ENCODE results near the gene RPS2. TPM values are rescaled to one million over a fixed set of nuclear protein-coding genes. Genes with fewer than 3 reads are reported as not detected.

RPS2 gene
- total RNA-seq, 1 experiment from 2014 or later, result 5,018 TPM

GRCh38 chr16:1991135-1991551 is 26.5 kb upstream of the RPS2 start:
- DNase-seq, result peak; percentile 77
- H3K4me3 ChIP-seq (ENCODE audit: insufficient read depth, low read depth, low read length), result peak overlapping the region; percentile 66
- H3K27me3 ChIP-seq (ENCODE audit: control insufficient read depth, insufficient read depth, low read length), result peaks cover 26% of the 10 kb centered on the region
- H3K36me3 ChIP-seq (replicated peaks; ENCODE audit: control insufficient read depth, insufficient read depth, low read length), result peaks cover 1% of the 10 kb centered on the region

GRCh38 chr16:1990351-1991134 is 25.9 kb upstream of the RPS2 start:
- Histone ChIP-seq H3K36me3 (replicated peaks; ENCODE audit: control insufficient read depth, insufficient read depth, low read length) (peaks cover 5% of the 10 kb centered on the region), H3K4me3 (ENCODE audit: insufficient read depth, low read depth, low read length) (peak overlapping the region; percentile 66), H3K27me3 (ENCODE audit: control insufficient read depth, insufficient read depth, low read length) (peaks cover 26% of the 10 kb centered on the region)
- peak; percentile 96 for DNase-seq

- no peak for DNase-seq
- H3K27me3 ChIP-seq (ENCODE audit: control insufficient read depth, insufficient read depth, low read length), result peaks cover 26% of the 10 kb centered on the region
- peak overlapping the region; percentile 66 for H3K4me3 ChIP-seq (ENCODE audit: insufficient read depth, low read depth, low read length)
- peaks cover 6% of the 10 kb centered on the region for H3K36me3 ChIP-seq (replicated peaks; ENCODE audit: control insufficient read depth, insufficient read depth, low read length)
These were observed 25.4 kb upstream of the RPS2 start for GRCh38 chr16:1990101-1990350.

- Histone ChIP-seq H3K27me3 (ENCODE audit: control insufficient read depth, insufficient read depth, low read length) (peaks cover 26% of the 10 kb centered on the region), H3K36me3 (replicated peaks; ENCODE audit: control insufficient read depth, insufficient read depth, low read length) (peaks cover 6% of the 10 kb centered on the region), H3K4me3 (ENCODE audit: insufficient read depth, low read depth, low read length) (peak within 1 kb of the TSS; percentile 66)
- peak; percentile 92 for DNase-seq
These were observed 24.8 kb upstream of the RPS2 start, which contains the start of gene SYNGR3 for GRCh38 chr16:1989209-1990100. SYNGR3 (plus strand) TSS chr16:1989970; CDS start chr16:1990103, 133 bp downstream.

- DNase-seq, result no peak
- no peak overlapping the region for H3K4me3 ChIP-seq (ENCODE audit: insufficient read depth, low read depth, low read length)
- H3K36me3 ChIP-seq (replicated peaks; ENCODE audit: control insufficient read depth, insufficient read depth, low read length), result peaks cover 6% of the 10 kb centered on the region
- H3K27me3 ChIP-seq (ENCODE audit: control insufficient read depth, insufficient read depth, low read length), result peaks cover 41% of the 10 kb centered on the region
These were observed 22.6 kb upstream of the RPS2 start for GRCh38 chr16:1987198-1987597.

GRCh38 chr16:1985466-1986150 is 21.0 kb upstream of the RPS2 start:
- H3K4me3 ChIP-seq (ENCODE audit: insufficient read depth, low read depth, low read length), result no peak overlapping the region
- H3K27me3 ChIP-seq (ENCODE audit: control insufficient read depth, insufficient read depth, low read length), result peaks cover 44% of the 10 kb centered on the region
- no peak for DNase-seq
- peaks cover 6% of the 10 kb centered on the region for H3K36me3 ChIP-seq (replicated peaks; ENCODE audit: control insufficient read depth, insufficient read depth, low read length)

- Histone ChIP-seq H3K27me3 (ENCODE audit: control insufficient read depth, insufficient read depth, low read length) (peaks cover 52% of the 10 kb centered on the region), H3K36me3 (replicated peaks; ENCODE audit: control insufficient read depth, insufficient read depth, low read length) (peaks cover 6% of the 10 kb centered on the region), H3K4me3 (ENCODE audit: insufficient read depth, low read depth, low read length) (peak overlapping the region; percentile 68)
- DNase-seq, result peak; percentile 91
These were observed 20.0 kb upstream of the RPS2 start for GRCh38 chr16:1984347-1985225.

- peaks cover 47% of the 10 kb centered on the region for H3K27me3 ChIP-seq (ENCODE audit: control insufficient read depth, insufficient read depth, low read length)
- H3K36me3 ChIP-seq (replicated peaks; ENCODE audit: control insufficient read depth, insufficient read depth, low read length), result peaks cover 6% of the 10 kb centered on the region
- H3K4me3 ChIP-seq (ENCODE audit: insufficient read depth, low read depth, low read length), result peak within 1 kb of the TSS; percentile 68
- DNase-seq, result peak; percentile 100
These were observed 19.1 kb upstream of the RPS2 start, which contains the start of gene GFER for GRCh38 chr16:1983544-1984346. GFER (plus strand) TSS chr16:1984193; CDS start chr16:1984219, 26 bp downstream.

GRCh38 chr16:1982991-1983543 is 18.4 kb upstream of the RPS2 start:
- no peak for DNase-seq
- H3K27me3 ChIP-seq (ENCODE audit: control insufficient read depth, insufficient read depth, low read length), result peaks cover 45% of the 10 kb centered on the region
- H3K36me3 ChIP-seq (replicated peaks; ENCODE audit: control insufficient read depth, insufficient read depth, low read length), result peaks cover 6% of the 10 kb centered on the region
- H3K4me3 ChIP-seq (ENCODE audit: insufficient read depth, low read depth, low read length), result peak overlapping the region; percentile 65; the same call in 1 of the 2 replicates

GRCh38 chr16:1982013-1982433 is 17.4 kb upstream of the RPS2 start:
- H3K4me3 ChIP-seq (ENCODE audit: insufficient read depth, low read depth, low read length), result no peak overlapping the region
- H3K27me3 ChIP-seq (ENCODE audit: control insufficient read depth, insufficient read depth, low read length), result peaks cover 45% of the 10 kb centered on the region
- DNase-seq, result no peak
- H3K36me3 ChIP-seq (replicated peaks; ENCODE audit: control insufficient read depth, insufficient read depth, low read length), result peaks cover 6% of the 10 kb centered on the region

- H3K4me3 ChIP-seq (ENCODE audit: insufficient read depth, low read depth, low read length), result peak within 1 kb of the TSS; percentile 48; the same call in 1 of the 2 replicates
- peak; percentile 79 for DNase-seq
- peaks cover 9% of the 10 kb centered on the region for H3K36me3 ChIP-seq (replicated peaks; ENCODE audit: control insufficient read depth, insufficient read depth, low read length)
- peaks cover 45% of the 10 kb centered on the region for H3K27me3 ChIP-seq (ENCODE audit: control insufficient read depth, insufficient read depth, low read length)
These were observed 16.8 kb upstream of the RPS2 start, which contains the start of gene NOXO1 for GRCh38 chr16:1981398-1981836. NOXO1 (minus strand) TSS chr16:1981469; CDS start chr16:1981179, 290 bp downstream.

- peak overlapping the region; percentile 48; the same call in 1 of the 2 replicates for H3K4me3 ChIP-seq (ENCODE audit: insufficient read depth, low read depth, low read length)
- H3K36me3 ChIP-seq (replicated peaks; ENCODE audit: control insufficient read depth, insufficient read depth, low read length), result peaks cover 8% of the 10 kb centered on the region
- no peak for DNase-seq
- H3K27me3 ChIP-seq (ENCODE audit: control insufficient read depth, insufficient read depth, low read length), result peaks cover 45% of the 10 kb centered on the region
These were observed 16.1 kb upstream of the RPS2 start for GRCh38 chr16:1980770-1981087.
